Stomach (tissue), 9 donors: ENCODE measurements around the gene MCF2L. TPM values are rescaled to one million over a fixed set of nuclear protein-coding genes. Genes with fewer than 3 reads are reported as not detected.
A peak's percentile ranks its signal among the peaks of the same experiment; 100 is the strongest.

Experiments
- DNase-seq, 2 donors: peaks; one replicate each; pipeline versions ENCODE4 v3.0.0 to v3.0.0-alpha.2; 2013 to 2019
- H3K27ac ChIP-seq, 5 donors: fragments of 200-600 bp in 4 of 5; sonication (generic) in 4 of 5; one replicate each; pipeline ENCODE4 v1.5.1; 2013 to 2019; ENCODE audit warnings: mild to moderate bottlenecking in 1 of 5, moderate library complexity in 1 of 5
- H3K27me3 ChIP-seq, 3 donors: fragments of 200-600 bp; sonication (generic); one replicate each; pipeline ENCODE4 v1.5.1; 2017 to 2019; ENCODE audit warnings: mixed run types in 1 of 3
- H3K36me3 ChIP-seq, 4 donors: fragments of 200-600 bp; sonication (generic); 1 replicate in 3 of 4; 2 replicates in 1 of 4; pipeline ENCODE4 v1.5.1; 2016 to 2019
- H3K4me1 ChIP-seq, 4 donors: fragments of 200-600 bp; sonication (generic); one replicate each; pipeline ENCODE4 v1.5.1; 2016 to 2019
- H3K4me3 ChIP-seq, 4 donors: fragments of 200-600 bp; sonication (generic) in 3 of 4; one replicate each; pipeline ENCODE4 v1.5.1; 2016 to 2019; ENCODE audit warnings: mild to moderate bottlenecking in 1 of 4
- H3K9me3 ChIP-seq, 4 donors: fragments of 200-600 bp; sonication (generic); one replicate each; pipeline ENCODE4 v1.5.1; 2016 to 2019
- EP300 ChIP-seq: sonication (generic); formaldehyde crosslinking; IDR thresholded peaks from one replicate; pipeline ENCODE4 v1.6.1; 2017; ENCODE audit warnings: antibody characterized with exemption
- POLR2A ChIP-seq, 4 donors: fragments of 450-650 bp; IDR thresholded peaks; one replicate each; pipeline ENCODE4 v1.6.1; 2016; ENCODE audit warnings: antibody characterized with exemption in 4 of 4, control low read depth in 2 of 4, mild to moderate bottlenecking in 1 of 4, moderate library complexity in 1 of 4
- POLR2AphosphoS5 ChIP-seq, 3 donors: sonication (generic); formaldehyde crosslinking; IDR thresholded peaks; one replicate each; pipeline ENCODE4 v1.6.1; 2016; ENCODE audit warnings: antibody characterized with exemption in 3 of 3
- WGBS, 5 donors: extraction: QIAGEN DNeasy Blood & Tissue Kit in 3 of 5; methylation state at CpG; one replicate each; pipeline versions ENCODE4 v1.1.5 to v1.1.7; 2013 to 2018; 5-methylcytosine and 5-hydroxymethylcytosine counted together
- intact Hi-C: fragments of 100-400 bp; cut with DNase I; formaldehyde crosslinking; loops from one replicate; pipeline ENCODE4 v1.15.1; 2023; ENCODE audit warnings: low total_unique reads
- polyA plus RNA-seq, 3 donors: library from polyadenylated mRNA; stranded (reverse); fragments of 200-250 nt; gene quantifications; one replicate each; pipeline ENCODE4 v1.2.3, GENCODE V29; 2013
- total RNA-seq, 5 donors: library from RNA; depleted of rRNA; stranded (reverse); fragments of >200 nt; gene quantifications; one replicate each; pipeline versions ENCODE4 v1.1.0 to v1.2.3, GENCODE V29; 2014 to 2016
- TF ChIP-seq, protein P1 (sequence below), 7 experiments: fragments of 450-650 bp in 4 of 7; fragments of 200-600 bp in 3 of 7; sonication (generic) in 3 of 7; IDR thresholded peaks; one replicate each; pipeline ENCODE4 v1.5.1; 2016 to 2019; ENCODE audit warnings: antibody characterized with exemption in 7 of 7, control low read depth in 2 of 7, mild to moderate bottlenecking in 1 of 7
- donor health status: healthy with polysubstance abuse.
- donor health status: Bipolar disorder and iron deficiency.
- donor health status: healthy.

Gene MCF2L
- total and polyA plus RNA-seq, 8 donors = 10.8 to 363 (median 39.4) TPM

DNA sequence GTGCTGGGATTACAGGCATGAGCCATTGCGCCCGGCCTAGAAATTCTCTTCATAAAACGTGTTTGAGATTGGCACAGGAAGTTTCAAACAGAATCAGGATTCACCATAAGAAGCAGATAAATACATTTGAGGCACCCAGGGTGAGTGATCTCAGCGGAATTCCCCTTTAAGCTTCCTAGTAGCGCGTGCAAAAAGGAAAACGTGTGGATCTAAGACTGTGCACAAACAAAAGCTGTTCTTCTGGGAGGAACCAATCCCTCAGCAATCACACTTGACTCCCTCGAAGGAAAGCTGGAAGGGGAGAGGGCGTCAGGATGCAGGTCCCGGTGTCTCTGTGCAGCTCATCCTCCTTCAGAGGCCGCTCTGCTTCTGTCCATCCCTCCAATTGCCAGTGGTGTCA, 15.5 kb downstream of the MCF2L start:
- WGBS, 5 donors = 59 to 73% (median 62%) methylated on average over 11 of the region's 11 CpGs
- Histone ChIP-seq H3K27ac (peak overlapping the region; percentile 65 to 77 (median 68)), H3K36me3 (no peaks in the 10 kb centered on the region), H3K4me3 (peak overlapping the region in 3 of 4 donors; percentile 14 to 43 (median 29)), H3K9me3 (no peaks in the 10 kb centered on the region), H3K27me3 (peaks cover 0 to 15% (median 0%) of the 10 kb centered on the region in 3 donors), H3K4me1 (peaks cover 0 to 31% (median 20%) of the 10 kb centered on the region in 4 donors)
- intact Hi-C loops = no loop called here
- no peak for TF ChIP-seq POLR2A (IDR thresholded peaks at IDR 0.05)
- TF ChIP-seq, protein P1, sequence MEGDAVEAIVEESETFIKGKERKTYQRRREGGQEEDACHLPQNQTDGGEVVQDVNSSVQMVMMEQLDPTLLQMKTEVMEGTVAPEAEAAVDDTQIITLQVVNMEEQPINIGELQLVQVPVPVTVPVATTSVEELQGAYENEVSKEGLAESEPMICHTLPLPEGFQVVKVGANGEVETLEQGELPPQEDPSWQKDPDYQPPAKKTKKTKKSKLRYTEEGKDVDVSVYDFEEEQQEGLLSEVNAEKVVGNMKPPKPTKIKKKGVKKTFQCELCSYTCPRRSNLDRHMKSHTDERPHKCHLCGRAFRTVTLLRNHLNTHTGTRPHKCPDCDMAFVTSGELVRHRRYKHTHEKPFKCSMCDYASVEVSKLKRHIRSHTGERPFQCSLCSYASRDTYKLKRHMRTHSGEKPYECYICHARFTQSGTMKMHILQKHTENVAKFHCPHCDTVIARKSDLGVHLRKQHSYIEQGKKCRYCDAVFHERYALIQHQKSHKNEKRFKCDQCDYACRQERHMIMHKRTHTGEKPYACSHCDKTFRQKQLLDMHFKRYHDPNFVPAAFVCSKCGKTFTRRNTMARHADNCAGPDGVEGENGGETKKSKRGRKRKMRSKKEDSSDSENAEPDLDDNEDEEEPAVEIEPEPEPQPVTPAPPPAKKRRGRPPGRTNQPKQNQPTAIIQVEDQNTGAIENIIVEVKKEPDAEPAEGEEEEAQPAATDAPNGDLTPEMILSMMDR (IDR thresholded peaks at IDR 0.05) = no peak
- no peak for TF ChIP-seq POLR2AphosphoS5 (IDR thresholded peaks at IDR 0.05)
- no peak for TF ChIP-seq EP300
- DNase-seq = no peak

DNA sequence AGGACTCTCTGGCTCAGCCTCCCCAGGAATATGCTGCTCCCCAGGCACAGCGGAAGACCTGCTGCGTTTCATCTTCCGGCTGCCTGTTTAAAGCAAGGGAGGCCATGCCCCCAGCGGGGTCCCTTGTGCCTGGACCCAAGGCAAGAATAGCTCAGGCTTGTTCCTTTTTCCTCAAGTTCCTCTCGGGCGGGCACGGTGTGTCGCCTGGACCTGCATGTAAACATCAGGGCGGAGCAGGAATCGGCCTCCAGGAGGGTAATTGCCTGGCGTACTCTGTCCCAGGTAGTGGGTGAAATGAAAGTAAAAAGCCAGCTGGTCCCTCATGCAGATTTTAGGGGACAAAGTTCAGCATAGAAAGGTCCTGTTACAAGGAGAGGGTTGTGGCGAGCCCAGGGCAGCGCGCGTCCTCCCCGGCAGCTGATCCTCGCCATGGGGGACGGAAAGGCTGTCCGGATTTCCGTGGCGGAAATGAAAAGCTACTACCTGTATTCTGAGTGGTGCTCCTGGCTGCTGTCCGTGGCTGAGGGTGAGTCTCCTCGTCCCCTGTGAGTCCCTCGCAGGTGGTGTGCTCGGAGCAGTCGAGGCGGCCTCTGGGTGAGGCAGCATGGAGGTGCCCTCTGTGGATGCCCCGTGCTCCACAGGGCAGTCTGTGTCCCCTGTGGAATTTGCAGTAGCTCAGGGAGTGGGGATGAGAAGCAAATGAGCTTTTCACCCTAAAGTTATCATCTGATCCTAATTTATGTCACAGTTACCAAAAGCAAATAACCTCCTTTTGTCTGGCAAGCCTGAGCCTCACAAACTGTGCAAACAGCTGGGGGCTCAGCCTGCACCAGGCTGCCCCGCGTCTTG, 16.2 kb downstream of the MCF2L start:
- TF ChIP-seq POLR2A (IDR thresholded peaks at IDR 0.05) (no peak), POLR2AphosphoS5 (IDR thresholded peaks at IDR 0.05) (peak in 1 of 3 donors; percentile 27), EP300 (no peak)
- peak; percentile 66 to 81 for DNase-seq
- intact Hi-C loops = no loop called here
- no peaks in the 10 kb centered on the region for H3K9me3 ChIP-seq
- H3K27me3 ChIP-seq = peaks cover 0 to 8% (median 0%) of the 10 kb centered on the region in 3 donors
- WGBS, 5 donors = 33 to 56% (median 42%) methylated on average over 24 to 30 of the region's 30 CpGs
- H3K4me1 ChIP-seq = peaks cover 1 to 31% (median 21%) of the 10 kb centered on the region in 4 donors
- no peaks in the 10 kb centered on the region for H3K36me3 ChIP-seq
- H3K4me3 ChIP-seq = peak overlapping the region; percentile 14 to 43 (median 26)
- peak overlapping the region; percentile 65 to 77 (median 68) for H3K27ac ChIP-seq

DNA sequence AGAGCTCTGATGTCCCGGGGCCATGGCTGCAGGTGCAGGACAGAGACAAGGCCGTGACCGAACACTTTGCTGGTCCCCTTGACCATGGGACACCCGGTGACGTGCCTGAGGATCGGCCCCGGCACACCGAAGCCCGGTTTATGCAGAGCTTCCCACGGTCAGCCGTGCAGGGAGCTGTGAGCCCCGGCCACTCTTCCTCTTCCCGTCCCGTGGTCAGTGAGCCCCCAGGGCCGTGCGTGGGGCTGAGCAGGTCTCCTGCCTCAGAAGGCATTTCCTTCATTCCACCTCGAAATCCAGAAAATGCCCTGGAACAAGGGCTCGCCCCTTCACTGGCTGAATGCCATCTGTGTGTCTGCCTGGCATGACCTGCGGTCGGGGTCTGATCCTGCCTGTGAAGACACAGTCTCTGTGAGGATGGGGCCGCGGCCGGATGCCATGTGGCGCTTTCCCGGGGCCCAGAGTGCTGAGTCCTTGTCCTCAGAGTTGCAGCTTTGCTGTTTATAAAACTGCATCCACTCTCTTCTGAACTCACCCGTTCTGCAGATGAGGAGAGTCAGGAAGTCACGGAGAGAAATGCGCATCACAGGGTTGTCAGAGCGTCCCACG, 16.9 kb downstream of the MCF2L start:
- intact Hi-C loops = no loop called here
- WGBS, 5 donors = 61 to 69% (median 64%) methylated on average over 28 to 30 of the region's 30 CpGs
- H3K9me3 ChIP-seq = no peaks in the 10 kb centered on the region
- H3K4me3 ChIP-seq = peak overlapping the region; percentile 14 to 43 (median 26)
- no peaks in the 10 kb centered on the region for H3K36me3 ChIP-seq
- TF ChIP-seq POLR2A (IDR thresholded peaks at IDR 0.05) (no peak), POLR2AphosphoS5 (IDR thresholded peaks at IDR 0.05) (no peak), EP300 (no peak)
- TF ChIP-seq, protein P1 (IDR thresholded peaks at IDR 0.05) = no peak
- H3K27ac ChIP-seq = peak overlapping the region in 4 of 5 donors; percentile 44 to 77 (median 67)
- DNase-seq = no peak
- H3K27me3 ChIP-seq = peaks cover 0 to under 1% (median 0%) of the 10 kb centered on the region in 3 donors
- peaks cover 6 to 37% (median 25%) of the 10 kb centered on the region in 4 donors for H3K4me1 ChIP-seq

DNA sequence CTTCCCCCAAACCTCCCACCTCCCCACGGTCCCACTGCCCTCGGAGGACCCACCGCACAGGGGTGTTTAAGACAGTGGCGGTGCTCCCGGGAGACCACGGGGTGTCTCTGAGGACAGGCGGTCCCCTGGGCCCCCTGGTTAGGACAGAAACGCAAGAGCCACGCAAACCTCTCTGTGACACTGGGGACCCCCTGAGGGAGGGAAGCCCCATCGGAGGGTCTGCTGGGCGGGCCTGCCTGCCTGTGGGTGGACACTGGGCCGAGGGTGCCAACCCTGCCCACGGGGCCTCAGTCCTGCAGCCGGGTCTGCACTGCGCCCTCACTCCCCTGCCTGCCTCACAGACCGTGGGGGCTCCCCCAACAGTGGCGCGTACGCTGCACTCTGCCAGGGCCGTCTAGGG, 17.5 kb downstream of the MCF2L start:
- Histone ChIP-seq H3K27ac (no peak overlapping the region), H3K36me3 (no peaks in the 10 kb centered on the region), H3K9me3 (no peaks in the 10 kb centered on the region), H3K27me3 (no peaks in the 10 kb centered on the region), H3K4me3 (no peak overlapping the region), H3K4me1 (peaks cover 6 to 43% (median 31%) of the 10 kb centered on the region in 4 donors)
- DNase-seq = no peak
- TF ChIP-seq POLR2A (IDR thresholded peaks at IDR 0.05) (no peak), POLR2AphosphoS5 (IDR thresholded peaks at IDR 0.05) (no peak), EP300 (no peak)
- TF ChIP-seq, protein P1 (IDR thresholded peaks at IDR 0.05) = no peak
- intact Hi-C loops = no loop called here
- 77 to 93% (median 83%) methylated on average over 14 to 20 of the region's 20 CpGs for WGBS, 5 donors
